Omental fat pad (tissue), 4 donors: ENCODE measurements around the gene CCNI2. TPM values are rescaled to one million over a fixed set of nuclear protein-coding genes. Genes with fewer than 3 reads are reported as not detected.

Experiments
- ATAC-seq: fragments of 150-250 bp; one replicate; pipeline ENCODE4 v1.9.1; 2016; ENCODE audit warnings: mild to moderate bottlenecking, moderate library complexity; ENCODE audit not compliant: low FRiP score
- DNase-seq: peaks from one replicate; pipeline ENCODE4 v3.0.0-alpha.2; 2019; ENCODE audit warnings: low spot score
- total RNA-seq, 4 donors: library from RNA; depleted of rRNA; stranded (reverse); fragments of >200 nt; gene quantifications; one replicate each; pipeline ENCODE4 v1.1.0, GENCODE V29; 2016
- TF ChIP-seq, protein P1 (sequence below), 3 donors: fragments of 450-650 bp; IDR thresholded peaks; one replicate each; pipeline ENCODE4 v1.5.1; 2016 to 2017; ENCODE audit warnings: antibody characterized with exemption in 3 of 3, mild to moderate bottlenecking in 3 of 3, moderate library complexity in 2 of 3

CCNI2 gene
- total RNA-seq, 4 donors from 2014 or later: 0.12 to 0.19 TPM; not detected in 2

DNA sequence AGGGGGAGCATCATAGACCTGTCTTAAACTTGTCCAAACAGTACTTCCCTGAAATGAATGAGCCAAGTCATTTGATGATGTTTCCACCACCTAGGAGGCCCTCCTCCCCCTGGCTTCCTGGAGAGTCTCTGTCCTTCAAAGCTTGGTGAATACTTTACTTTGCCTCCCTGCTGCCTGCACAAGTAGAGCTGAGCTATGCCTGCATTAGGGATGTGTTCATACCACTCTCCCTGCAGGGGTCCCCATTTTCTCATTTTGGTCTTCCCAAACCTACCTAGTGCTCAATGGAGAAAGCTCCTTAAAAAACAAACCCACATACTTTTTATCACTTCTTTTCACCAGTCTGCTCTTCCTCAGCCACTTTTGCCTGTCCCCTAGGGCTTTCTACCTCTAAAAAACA lies 7.7 kb downstream of the CCNI2 start:
- TF ChIP-seq, protein P1, sequence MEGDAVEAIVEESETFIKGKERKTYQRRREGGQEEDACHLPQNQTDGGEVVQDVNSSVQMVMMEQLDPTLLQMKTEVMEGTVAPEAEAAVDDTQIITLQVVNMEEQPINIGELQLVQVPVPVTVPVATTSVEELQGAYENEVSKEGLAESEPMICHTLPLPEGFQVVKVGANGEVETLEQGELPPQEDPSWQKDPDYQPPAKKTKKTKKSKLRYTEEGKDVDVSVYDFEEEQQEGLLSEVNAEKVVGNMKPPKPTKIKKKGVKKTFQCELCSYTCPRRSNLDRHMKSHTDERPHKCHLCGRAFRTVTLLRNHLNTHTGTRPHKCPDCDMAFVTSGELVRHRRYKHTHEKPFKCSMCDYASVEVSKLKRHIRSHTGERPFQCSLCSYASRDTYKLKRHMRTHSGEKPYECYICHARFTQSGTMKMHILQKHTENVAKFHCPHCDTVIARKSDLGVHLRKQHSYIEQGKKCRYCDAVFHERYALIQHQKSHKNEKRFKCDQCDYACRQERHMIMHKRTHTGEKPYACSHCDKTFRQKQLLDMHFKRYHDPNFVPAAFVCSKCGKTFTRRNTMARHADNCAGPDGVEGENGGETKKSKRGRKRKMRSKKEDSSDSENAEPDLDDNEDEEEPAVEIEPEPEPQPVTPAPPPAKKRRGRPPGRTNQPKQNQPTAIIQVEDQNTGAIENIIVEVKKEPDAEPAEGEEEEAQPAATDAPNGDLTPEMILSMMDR (IDR thresholded peaks at IDR 0.05): no peak
- no peak for ATAC-seq
- no peak for DNase-seq

DNA sequence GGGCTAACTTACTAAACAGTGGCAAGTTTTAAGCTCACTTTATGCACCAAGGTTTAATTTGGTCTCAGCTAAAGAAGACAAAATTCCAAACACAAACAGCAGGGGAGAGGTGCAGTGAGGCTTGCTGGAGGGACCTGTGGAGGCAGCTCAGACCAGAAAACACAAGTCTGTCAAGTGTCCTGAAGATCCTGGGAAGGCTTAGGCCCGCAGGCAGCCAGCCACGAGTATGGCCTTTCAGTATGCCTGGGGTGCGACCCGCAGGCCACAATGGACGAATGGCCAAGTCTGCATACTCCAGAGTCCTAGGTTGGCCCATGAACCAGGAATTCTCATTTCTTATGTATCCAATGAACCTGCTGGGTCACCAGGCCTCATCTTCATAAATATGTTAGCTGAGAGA lies 9.3 kb downstream of the CCNI2 start:
- ATAC-seq: no peak
- TF ChIP-seq, protein P1 (IDR thresholded peaks at IDR 0.05): no peak

DNA sequence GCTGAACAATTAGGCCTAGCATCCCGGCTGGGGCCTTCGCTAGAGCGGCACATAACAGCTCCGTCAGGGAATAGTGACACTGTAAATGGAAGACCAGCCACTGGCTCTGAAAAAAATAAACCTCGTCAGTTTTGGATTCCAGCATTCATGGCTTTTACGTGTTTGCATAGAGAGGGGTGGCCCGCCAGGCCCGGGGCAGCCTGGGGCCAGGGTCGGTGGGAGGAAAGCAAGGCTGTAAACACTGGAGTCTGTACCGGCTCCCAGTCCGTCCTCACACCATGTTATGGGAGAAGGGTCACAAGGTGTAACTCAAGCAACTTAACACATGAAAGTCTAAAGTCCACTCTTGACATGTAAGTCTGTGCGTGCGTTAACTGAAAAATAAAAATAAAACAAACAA lies 11.2 kb downstream of the CCNI2 start:
- ATAC-seq (no peak), DNase-seq (no peak)

More for the DNA sequence above, 9.3 kb downstream of the CCNI2 start:
- no peak for DNase-seq

DNA sequence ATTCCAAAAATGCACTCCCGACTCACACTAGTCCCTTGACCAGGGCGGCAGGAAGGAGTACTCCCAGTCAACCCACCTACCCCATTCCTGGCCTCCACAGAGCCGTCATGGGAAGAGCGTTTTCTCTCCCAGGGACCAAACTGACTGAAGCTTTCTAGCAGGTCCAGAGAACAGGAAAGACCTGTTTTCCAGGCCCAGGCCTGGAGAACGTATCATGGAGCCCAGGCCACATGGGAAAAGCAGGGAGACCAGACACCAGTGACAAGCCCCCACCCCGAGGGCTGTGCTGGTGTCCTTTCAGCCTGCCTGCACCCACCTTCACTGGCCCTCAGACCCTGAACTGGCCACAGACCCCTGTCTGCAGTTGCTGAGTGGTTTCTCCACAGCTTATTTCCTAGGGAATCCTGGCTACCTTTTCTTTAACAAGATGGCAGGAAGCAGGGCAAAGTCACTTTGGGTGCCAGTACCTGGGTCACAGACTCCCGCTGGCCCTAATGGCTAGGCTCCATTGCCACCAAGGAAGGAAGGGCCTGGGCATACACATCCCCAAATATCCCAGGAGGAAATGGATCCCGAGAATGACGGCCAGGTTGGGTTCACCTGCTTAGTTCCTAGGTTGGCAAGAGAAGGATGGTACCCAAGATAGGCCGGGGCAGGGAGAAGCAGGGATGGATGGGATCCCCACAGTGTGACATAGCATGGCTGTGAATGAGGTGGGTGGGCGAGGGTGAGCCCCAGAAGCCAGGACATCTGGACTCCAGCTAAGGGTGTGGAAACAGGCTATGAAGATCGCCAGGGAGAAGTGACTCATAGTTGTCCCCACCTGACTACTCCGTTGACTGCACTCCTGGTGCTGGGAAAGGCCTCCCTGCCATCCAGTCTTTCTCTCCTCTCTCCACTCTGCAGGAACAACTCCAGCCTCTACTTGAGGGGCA lies 12.2 kb downstream of the CCNI2 start:
- TF ChIP-seq, protein P1 (IDR thresholded peaks at IDR 0.05): no peak
- ATAC-seq: no peak
- no peak for DNase-seq

More for the DNA sequence above, 11.2 kb downstream of the CCNI2 start:
- TF ChIP-seq, protein P1 (IDR thresholded peaks at IDR 0.05): no peak

DNA sequence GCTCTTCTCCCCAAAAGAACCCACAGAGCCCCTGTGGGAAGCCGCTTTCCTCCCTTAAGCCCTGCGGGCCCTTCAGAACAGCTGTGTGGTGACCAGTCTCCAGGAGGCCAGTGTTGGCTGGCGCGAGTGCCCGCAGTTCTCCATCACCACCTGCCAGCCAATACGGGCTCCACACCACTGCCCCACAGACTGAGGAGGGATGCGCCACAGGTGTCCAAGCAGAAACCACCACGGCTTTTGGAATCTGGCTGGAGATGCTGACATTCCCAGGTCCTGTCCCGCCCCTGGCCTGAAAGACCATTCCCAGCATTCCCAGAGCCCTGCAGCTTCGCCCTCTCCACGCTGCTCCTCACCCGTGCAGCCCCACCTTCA lies 12.8 kb downstream of the CCNI2 start:
- DNase-seq (no peak), ATAC-seq (no peak)
- TF ChIP-seq, protein P1 (IDR thresholded peaks at IDR 0.05): no peak

DNA sequence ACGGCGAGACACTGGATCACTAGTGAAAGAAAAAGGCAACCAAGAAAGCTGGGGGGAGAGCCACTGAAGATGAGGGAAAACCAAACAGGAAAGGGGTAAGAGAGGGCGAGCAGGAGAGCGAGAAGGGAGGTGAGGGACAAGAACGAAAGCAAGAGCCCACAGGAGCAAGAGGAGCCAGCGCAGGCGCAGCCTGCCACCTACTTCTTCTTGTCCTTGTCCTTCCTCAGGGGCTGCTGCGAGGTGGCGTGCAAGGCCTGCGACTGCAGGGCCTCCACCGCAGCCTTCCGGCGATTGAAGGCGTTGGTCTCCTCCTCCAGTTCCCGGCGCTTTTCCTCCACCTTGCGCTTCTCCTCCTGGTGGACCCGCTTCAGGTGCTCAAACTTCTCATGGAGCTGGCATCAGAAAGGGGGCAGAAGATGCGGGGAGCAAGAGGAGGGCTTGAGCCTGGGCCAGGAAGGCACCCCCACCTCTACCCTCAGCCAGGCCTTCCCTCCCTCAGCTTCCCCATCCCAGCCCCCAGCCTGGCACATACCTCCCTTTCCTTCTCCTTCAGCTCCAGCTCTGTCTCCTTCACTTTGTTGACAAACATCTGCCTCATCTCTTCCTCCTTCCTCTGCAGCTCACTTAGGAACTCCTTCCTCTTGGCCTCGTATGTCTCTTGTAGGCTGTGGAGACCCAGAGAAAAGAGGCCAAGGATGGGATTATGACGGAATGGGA lies 13.5 kb downstream of the CCNI2 start:
- ATAC-seq: no peak
- TF ChIP-seq, protein P1 (IDR thresholded peaks at IDR 0.05): no peak
- DNase-seq: no peak
